ENCODE measurements around the gene FKBP1C.
"Not testable (repeated sequence)": the region's sequence is repeated elsewhere in the genome, so short reads cannot be mapped to it uniquely, and the experiment has no call there.

Gene FKBP1C

DNA sequence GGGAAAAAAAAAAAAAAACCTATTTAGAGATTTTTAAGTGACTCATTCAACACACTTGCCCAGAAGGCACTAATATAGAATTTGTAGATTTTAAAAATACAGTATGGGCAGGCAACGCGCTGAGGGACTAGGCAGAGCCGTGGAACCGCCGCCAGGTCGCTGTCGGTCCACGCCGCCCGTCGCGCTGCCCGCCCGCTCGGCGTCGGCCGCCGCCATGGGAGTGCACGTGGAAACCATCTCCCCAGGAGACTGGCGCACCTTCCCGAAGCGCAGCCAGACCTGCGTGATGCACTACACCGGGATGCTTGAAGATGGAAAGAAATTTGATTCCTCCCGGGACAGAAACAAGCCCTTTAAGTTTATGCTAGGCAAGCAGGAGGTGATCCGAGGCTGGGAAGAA lies at the start of gene FKBP1C:
TSS of gene FKBP1C (plus strand) at position 127 of the 400 bp plus-strand sequence.
- not testable (repeated sequence) for DNase-seq

- not testable (repeated sequence) for DNase-seq
These were observed 47.0 kb upstream of the FKBP1C start for GRCh38 chr6:63164047-63164803.

GRCh38 chr6:63174173-63174572 lies 37.1 kb upstream of the FKBP1C start:
- DNase-seq: no peak

DNA sequence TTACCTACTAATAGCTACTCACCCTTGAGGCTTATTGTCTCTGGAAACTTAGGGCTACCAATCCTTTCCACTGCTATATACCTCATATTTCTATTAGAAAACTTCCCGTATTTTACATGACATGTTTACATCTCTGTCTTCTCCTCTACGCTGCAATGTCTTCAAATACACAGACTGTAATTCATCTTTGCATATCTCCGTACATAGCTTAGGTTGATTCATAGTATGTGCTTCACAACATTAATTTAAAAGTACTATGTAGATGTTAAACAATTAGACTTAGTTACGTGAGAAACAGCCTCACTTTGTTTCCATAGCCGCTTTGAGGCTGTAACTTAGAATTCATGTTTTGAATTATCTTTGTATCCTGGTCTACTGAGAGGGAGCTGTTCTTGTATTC lies 35.1 kb upstream of the FKBP1C start:
- no peak for DNase-seq

DNA sequence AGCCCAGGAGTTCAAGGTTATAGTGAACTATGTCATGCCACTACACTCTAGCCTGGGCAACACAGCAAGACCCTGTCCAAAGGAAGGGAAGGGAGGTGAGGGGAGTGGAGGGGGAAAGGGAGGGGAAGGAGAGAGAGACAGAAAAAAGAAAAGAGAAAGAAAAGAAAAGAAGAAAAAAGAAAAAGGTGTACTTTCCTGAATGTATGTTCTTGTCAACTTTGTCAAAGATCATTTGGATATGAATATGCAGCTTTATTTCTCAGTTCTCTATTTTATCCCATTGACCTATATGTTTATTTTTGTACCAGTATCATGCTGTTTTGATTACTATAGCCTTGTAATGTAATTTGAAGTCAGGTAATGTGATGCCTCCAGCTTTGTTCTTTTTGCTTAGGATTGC lies 30.9 kb upstream of the FKBP1C start:
- DNase-seq: no peak

GRCh38 chr6:63186970-63187369 lies 24.3 kb upstream of the FKBP1C start:
- no peak for DNase-seq

DNA sequence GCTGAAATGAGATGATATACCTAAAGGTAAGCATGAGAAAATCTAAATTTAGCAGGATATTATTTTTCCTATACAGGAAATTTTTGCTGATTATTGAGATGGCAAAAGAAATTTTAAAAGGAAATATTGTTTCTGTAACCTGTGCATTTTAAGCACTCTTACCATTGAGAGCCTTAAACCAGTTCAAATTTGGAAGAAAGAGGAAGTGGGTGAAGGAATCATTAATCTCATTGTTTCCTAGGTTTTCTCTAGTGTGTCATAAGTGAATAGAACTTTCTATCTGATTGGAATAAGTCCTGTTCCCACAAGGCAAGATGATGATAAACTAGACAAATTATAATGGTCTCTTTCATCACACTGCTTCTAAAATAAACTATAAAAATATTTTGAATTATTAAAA lies 22.4 kb upstream of the FKBP1C start:
- no peak for DNase-seq

- no peak for DNase-seq
These were observed 17.9 kb upstream of the FKBP1C start for GRCh38 chr6:63193324-63193723.

- no peak for DNase-seq
These were observed 13.5 kb upstream of the FKBP1C start for GRCh38 chr6:63197741-63198140.

DNA sequence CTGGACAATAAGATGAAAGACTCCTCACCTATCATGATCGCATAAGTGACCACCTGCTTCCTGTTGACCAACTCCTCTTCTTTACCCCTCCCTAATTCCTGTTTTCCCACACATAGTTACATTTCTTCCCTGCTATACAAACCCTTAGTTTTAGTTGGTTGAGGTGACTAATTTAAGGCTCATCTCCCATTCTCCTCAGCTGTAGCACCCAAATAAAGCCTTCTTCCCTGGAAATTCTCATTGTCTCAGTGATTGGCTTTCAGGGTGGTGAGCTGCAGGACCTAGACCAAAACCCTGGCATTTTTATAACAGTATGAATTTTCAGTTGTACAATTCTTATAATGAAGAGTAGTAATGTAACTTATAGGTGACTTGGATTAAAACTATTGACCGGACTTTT lies 2.1 kb downstream of the FKBP1C start:
- no peak for DNase-seq

DNA sequence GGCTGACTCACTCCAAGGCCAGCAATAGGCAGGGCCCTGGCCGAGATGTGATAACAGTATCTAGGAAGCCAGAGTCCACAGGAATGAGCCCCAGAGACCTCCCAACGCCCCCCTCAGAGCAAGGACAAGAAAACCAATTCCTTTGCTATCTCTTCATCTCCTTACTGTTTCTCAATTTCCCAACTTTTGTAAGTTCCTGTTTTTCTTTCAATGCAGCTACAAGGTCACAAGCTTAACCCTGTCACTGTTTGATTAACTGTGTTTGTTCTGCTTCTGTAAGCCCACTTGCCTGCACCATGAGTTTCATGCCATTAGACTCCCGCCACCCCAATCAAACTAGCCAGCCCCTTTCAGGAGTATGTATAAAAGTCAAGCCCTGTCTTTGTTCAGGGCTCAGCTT lies 3.5 kb downstream of the FKBP1C start:
- no peak for DNase-seq

DNA sequence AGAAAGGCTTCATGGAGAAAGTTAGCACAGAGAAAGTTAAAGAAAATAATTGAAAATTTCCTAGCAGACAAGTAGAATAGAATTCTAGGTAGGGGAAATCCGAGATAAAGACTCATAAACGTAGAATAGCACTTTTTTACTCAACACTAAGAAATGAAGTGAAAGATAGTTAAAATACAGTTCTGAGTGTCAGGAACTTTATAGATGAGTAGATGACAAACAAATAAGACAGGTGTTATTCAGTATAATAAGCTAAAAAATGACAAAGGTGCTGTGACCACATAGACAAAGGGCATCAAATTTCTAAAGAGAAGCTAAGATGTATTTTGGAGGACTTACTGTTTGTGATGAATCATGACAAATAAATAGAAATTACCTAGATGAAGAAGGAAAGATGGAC lies 12.9 kb downstream of the FKBP1C start:
- no peak for DNase-seq

- not testable (repeated sequence) for DNase-seq
These were observed 14.7 kb downstream of the FKBP1C start for GRCh38 chr6:63225987-63226386.

- DNase-seq: not testable (repeated sequence)
These were observed 16.9 kb downstream of the FKBP1C start for GRCh38 chr6:63227928-63228894.

- DNase-seq: not testable (repeated sequence)
These were observed 18.8 kb downstream of the FKBP1C start for GRCh38 chr6:63230027-63230426.

- not testable (repeated sequence) for DNase-seq
These were observed 19.2 kb downstream of the FKBP1C start for GRCh38 chr6:63230511-63230910.

DNA sequence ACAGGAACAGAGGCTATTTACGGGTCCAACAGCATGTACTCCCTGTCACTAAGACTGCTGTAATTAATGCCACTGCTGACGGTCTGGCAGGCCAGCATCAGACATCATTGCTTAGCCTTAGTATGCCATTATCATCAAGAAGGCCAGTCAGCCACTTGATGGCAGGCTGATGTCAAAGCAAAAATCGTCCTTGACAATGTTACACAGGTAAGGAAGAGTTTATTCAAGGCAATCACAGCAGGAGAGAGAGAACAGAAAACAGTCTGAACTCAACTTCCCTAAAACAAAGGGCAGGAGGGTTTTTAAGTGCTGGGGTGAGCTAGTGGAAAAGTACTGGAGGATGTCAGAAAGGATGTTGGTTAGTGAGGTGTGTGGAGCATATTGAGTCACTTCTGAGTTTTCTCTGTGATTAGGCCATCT lies 25.1 kb downstream of the FKBP1C start:
- no peak for DNase-seq

- DNase-seq: no peak
These were observed 34.2 kb downstream of the FKBP1C start for GRCh38 chr6:63245420-63245819.

- DNase-seq: no peak
These were observed 34.6 kb downstream of the FKBP1C start for GRCh38 chr6:63245909-63246308.

DNA sequence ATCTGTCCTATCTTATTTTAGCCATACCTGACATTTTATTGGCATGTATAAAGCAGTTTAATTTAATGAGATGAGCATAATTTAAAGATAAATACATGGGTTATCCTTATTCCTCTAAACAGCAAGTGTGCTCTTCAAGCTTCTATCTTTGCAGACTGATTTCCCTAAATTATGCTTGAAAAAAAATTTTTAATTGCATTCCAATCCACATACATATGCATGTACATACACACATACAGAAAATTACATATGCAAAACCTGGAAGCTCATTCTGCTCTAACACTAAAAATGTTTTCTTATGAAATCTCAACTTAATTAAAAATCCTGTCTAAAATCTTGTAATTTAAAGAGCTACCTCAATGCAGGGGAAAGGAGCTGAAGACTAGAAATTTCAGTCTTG lies 35.3 kb downstream of the FKBP1C start:
- DNase-seq: no peak

DNA sequence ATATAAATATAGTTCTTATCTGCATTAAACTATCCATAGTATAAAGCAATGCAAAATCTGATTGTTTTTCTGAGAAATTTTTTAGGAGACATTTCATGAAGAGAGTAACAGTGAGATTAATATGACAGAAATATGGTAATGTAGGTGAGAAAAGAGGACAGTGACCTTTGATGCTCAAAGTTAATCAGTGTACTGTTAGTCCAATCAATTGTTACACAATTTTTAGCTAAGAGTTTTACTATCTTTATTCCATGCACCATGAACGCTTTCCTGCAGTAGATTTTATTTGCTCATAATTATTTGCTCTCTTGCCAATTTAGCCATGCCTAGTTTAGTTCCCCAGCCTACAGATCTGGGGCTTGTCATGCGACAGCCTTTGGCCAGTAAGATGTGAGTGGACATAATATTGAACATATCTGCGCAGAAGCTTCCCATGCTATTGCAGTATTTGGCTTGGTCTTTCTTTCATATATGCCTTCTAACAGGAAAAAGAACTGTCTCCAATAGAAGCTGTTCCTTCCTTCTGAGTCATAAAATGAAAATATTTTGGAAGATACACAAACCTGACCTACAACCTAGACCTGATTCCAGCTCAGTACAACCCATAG lies 38.7 kb downstream of the FKBP1C start:
- no peak for DNase-seq

DNA sequence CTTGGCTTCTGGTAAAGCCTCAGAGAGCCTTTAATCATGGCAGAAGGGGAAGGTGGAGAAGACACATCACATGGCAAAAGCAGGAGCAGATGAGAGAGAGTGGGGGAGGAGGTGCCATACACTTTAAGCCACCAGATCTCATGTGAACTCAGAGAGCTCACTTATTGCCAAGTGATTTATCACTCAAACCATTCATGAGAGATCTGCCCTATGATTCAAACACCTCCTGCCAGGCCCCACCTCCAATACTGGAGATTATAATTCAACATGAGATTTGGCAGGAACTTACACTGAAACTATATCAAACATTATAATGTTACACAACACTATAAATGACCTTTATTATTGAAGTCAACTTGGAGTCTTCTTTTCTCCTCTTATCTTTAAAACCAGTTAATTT lies 47.9 kb downstream of the FKBP1C start:
- DNase-seq: no peak

DNA sequence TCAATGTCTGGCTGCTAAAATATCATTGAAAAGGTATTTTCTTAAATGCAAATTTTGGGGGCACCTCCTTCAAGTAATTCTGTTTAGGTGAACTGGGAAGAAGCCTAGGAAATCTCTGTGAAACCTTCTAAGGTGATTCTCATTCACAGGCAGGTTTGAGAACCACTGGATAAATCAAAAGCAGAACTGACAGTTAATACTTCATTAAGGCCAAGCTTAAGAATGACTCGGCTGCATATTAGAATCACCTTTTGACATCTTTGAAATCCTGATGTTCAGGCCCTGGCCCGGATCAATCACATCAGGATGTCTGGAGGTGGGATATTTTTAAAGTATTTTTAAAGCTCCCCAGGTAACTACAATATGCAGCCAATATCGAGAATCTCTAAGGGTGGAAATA lies 50.6 kb downstream of the FKBP1C start:
- DNase-seq: no peak

Measured in stimulated activated CD4-positive, alpha-beta T cell treated with anti-CD3 and anti-CD28 coated beads, Interleukin-1b, Interleukin-23, amount 100 ng/mL, for 48 hours (primary cell).